Prostate gland (tissue), 2 donors: ENCODE data around the gene TMEM51. TPM values are rescaled to one million over a fixed set of nuclear protein-coding genes. Genes with fewer than 3 reads are reported as not detected.

Source experiments
- DNase-seq: peaks from one replicate; pipeline ENCODE4 v3.0.0-alpha.2; 2019; ENCODE audit warnings: low spot score
- H3K27ac ChIP-seq, 2 donors: fragments of 200-600 bp; sonication (generic); 2 replicates each; pipeline ENCODE4 v1.5.1; 2017 to 2019
- H3K27me3 ChIP-seq: fragments of 200-600 bp; sonication (generic); replicated peaks from 2 replicates; pipeline ENCODE4 v1.5.1; 2019; ENCODE audit not compliant: insufficient read depth
- H3K36me3 ChIP-seq, 2 donors: fragments of 200-600 bp; sonication (generic); 1 replicate in 1 of 2; 2 replicates in 1 of 2; pipeline versions ENCODE4 v1.5.1 to v1.8.1; 2017 to 2019
- H3K4me1 ChIP-seq: fragments of 200-600 bp; sonication (generic); replicated peaks from 2 replicates; pipeline ENCODE4 v1.5.1; 2019
- H3K4me3 ChIP-seq, 2 donors: fragments of 200-600 bp; sonication (generic); 2 replicates each; pipeline ENCODE4 v1.5.1; 2017 to 2019
- H3K9me3 ChIP-seq: fragments of 200-600 bp; sonication (generic); 2 replicates; pipeline ENCODE4 v1.5.1; 2017
- POLR2A ChIP-seq: fragments of 450-650 bp; IDR thresholded peaks from one replicate; pipeline ENCODE4 v1.6.1; 2016; ENCODE audit warnings: antibody characterized with exemption, mild to moderate bottlenecking
- POLR2AphosphoS5 ChIP-seq: sonication (generic); formaldehyde crosslinking; IDR thresholded peaks from one replicate; pipeline ENCODE4 v1.6.1; 2017; ENCODE audit warnings: antibody characterized with exemption
- WGBS: methylation state at CpG from one replicate; pipeline ENCODE4 v1.1.5; 2018; 5-methylcytosine and 5-hydroxymethylcytosine counted together
- intact Hi-C: fragments of 100-400 bp; cut with DNase I; formaldehyde crosslinking; loops from one replicate; pipeline ENCODE4 v1.14.2; 2022
- total RNA-seq, 2 donors: library from RNA; depleted of rRNA; stranded (reverse); fragments of >200 nt; gene quantifications; one replicate each; pipeline ENCODE4 v1.1.0, GENCODE V29; 2016
- TF ChIP-seq, protein P1 (sequence below), 4 experiments: fragments of 200-600 bp in 2 of 4; fragments of 450-650 bp in 2 of 4; sonication (generic) in 2 of 4; IDR thresholded peaks; 1 replicate in 3 of 4; 2 replicates in 1 of 4; pipeline ENCODE4 v1.5.1; 2016 to 2019; ENCODE audit warnings: antibody characterized with exemption in 4 of 4, mild to moderate bottlenecking in 2 of 4, moderate library complexity in 2 of 4

TMEM51 gene
- total RNA-seq, 2 donors from 2014 or later = 9.8 to 17.6 TPM

DNA sequence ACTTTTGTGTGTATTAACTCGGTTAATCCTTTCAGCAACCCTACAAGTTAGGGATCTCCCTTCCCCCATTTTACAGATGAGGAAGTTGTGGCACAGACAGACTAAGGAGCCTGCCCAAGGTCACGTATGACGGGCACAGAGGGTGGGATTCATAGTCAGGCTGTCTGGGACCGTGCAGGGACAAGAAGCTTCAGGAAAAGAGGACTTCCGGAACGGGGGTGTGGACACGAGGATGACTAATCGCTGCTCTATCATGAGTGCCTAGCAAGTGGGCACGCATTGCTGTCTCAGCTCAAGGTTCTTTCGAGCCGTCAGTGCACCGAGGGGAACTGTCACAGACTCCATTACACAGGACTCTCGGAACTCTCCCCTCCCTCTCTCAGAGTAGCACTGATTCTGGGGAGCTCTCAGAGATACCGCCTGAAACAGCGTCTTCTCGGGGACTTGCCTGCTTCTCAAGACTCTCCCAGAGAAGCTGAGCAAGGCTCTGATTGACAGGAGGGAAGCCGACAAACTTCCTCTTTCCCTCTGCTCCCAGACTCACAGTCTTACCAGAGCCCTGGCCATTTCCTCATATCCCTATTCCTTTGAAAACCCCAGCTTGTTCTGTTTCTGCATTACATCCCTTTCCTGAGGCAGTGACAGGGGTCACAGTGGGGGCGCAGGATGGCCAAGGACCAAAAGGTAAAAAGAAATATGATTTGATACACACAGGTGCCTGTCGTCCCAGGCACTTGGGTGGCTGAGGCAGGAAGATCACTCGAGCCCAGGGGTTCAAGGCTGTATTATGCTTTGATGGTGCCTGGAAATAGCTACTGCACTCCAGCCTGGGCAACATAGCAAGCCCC, 107.8 kb downstream of the TMEM51 start:
- Histone ChIP-seq H3K36me3 (no peaks in the 10 kb centered on the region), H3K9me3 (no peaks in the 10 kb centered on the region), H3K27me3 (no peaks in the 10 kb centered on the region), H3K4me1 (no peaks in the 10 kb centered on the region), H3K4me3 (no peak overlapping the region), H3K27ac (peak overlapping the region in 1 of 2 donors; percentile 30)
- no peak for DNase-seq
- intact Hi-C loops = no loop called here
- WGBS = 65% methylated on average over 20 of the region's 20 CpGs
- TF ChIP-seq POLR2AphosphoS5 (no peak), POLR2A (no peak)
- TF ChIP-seq, protein P1, sequence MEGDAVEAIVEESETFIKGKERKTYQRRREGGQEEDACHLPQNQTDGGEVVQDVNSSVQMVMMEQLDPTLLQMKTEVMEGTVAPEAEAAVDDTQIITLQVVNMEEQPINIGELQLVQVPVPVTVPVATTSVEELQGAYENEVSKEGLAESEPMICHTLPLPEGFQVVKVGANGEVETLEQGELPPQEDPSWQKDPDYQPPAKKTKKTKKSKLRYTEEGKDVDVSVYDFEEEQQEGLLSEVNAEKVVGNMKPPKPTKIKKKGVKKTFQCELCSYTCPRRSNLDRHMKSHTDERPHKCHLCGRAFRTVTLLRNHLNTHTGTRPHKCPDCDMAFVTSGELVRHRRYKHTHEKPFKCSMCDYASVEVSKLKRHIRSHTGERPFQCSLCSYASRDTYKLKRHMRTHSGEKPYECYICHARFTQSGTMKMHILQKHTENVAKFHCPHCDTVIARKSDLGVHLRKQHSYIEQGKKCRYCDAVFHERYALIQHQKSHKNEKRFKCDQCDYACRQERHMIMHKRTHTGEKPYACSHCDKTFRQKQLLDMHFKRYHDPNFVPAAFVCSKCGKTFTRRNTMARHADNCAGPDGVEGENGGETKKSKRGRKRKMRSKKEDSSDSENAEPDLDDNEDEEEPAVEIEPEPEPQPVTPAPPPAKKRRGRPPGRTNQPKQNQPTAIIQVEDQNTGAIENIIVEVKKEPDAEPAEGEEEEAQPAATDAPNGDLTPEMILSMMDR (IDR thresholded peaks at IDR 0.05) = no peak

DNA sequence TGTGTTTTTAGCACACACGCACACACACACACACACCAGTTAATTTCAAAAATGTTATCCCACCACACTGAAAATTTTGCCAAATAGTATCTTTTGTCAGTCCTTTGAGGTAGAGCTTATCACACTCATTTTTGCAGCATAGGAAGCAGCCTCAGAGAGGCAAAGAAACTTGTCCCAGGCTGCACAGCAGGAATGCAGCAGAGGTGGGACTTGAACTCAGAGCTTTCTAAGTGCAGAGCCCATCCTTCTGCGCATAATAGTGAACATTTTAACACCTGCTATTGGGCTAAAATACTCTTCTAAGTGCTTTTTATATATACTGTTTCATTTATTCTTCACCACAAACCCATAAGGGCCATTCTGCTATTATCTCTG, 108.4 kb downstream of the TMEM51 start:
- Histone ChIP-seq H3K36me3 (no peaks in the 10 kb centered on the region), H3K4me1 (no peaks in the 10 kb centered on the region), H3K27me3 (no peaks in the 10 kb centered on the region), H3K4me3 (no peak overlapping the region), H3K27ac (no peak overlapping the region), H3K9me3 (no peaks in the 10 kb centered on the region)
- 97% methylated on average over 2 of the region's 2 CpGs for WGBS
- no peak for DNase-seq
- intact Hi-C loops = no loop called here
- TF ChIP-seq POLR2A (no peak), POLR2AphosphoS5 (no peak)
- TF ChIP-seq, protein P1 (IDR thresholded peaks at IDR 0.05) = no peak

DNA sequence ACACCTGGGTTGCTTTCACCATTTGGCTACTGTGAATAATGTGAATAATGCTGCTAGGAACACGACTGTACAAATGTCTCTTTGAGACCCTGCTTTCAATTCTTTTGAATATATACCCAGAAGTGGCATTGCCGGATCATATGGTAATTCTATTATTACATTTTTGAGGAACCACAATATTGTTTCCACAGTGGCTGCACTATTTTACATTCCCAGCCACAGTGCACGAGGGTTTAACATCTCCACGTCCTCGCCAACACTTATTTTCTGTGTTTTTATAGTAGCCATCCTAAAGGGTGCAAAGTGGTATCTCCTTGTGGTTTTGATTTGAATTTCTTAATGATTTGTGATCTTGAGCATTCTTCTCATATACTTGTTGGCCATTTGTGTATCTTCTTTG, 109.2 kb downstream of the TMEM51 start:
- Histone ChIP-seq H3K27me3 (no peaks in the 10 kb centered on the region), H3K27ac (no peak overlapping the region), H3K36me3 (no peaks in the 10 kb centered on the region), H3K4me1 (no peaks in the 10 kb centered on the region), H3K9me3 (no peaks in the 10 kb centered on the region), H3K4me3 (no peak overlapping the region)
- 86% methylated on average over 5 of the region's 5 CpGs for WGBS
- DNase-seq = no peak
- intact Hi-C loops = no loop called here
- TF ChIP-seq, protein P1 (IDR thresholded peaks at IDR 0.05) = no peak
- TF ChIP-seq POLR2A (no peak), POLR2AphosphoS5 (no peak)

DNA sequence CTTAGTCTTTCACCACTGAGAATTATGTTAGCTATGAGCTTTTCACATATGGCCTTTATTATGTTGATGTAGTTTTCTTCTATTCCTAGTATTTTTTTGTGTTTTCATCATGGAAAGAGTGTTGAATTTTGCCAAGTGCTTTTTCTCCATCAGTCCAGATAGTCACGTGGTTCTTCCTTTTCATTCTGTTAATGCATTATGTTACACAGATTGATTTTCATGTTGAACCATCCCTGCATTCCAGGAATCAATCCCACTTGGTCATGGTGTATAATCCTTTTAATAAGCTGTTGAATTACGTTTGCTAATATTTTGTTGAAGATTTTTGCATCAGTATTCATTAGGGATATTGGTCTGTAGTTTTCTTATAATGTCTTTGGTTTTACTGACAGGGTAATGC, 111.2 kb downstream of the TMEM51 start:
- no peak for DNase-seq
- no peak overlapping the region for H3K27ac ChIP-seq
- WGBS = 81% methylated on average over 2 of the region's 2 CpGs
- H3K4me3 ChIP-seq = no peak overlapping the region
- H3K9me3 ChIP-seq = no peaks in the 10 kb centered on the region
- no peaks in the 10 kb centered on the region for H3K4me1 ChIP-seq
- intact Hi-C loops = no loop called here
- no peaks in the 10 kb centered on the region for H3K36me3 ChIP-seq
- H3K27me3 ChIP-seq = no peaks in the 10 kb centered on the region
- TF ChIP-seq, protein P1 (IDR thresholded peaks at IDR 0.05) = no peak
- TF ChIP-seq POLR2AphosphoS5 (no peak), POLR2A (no peak)

Other genes starting within 250 kb of the TMEM51 start
- 1 to 10 TPM in 1 of 2 donors, under 1 TPM in 1; 0.27 to 6.5 TPM for gene FHAD1, start 93.5 kb downstream of the TMEM51 start, total RNA-seq